GM19023 (cell line): ENCODE measurements around the gene CTH.
"Not testable (repeated sequence)": the region's sequence is repeated elsewhere in the genome, so short reads cannot be mapped to it uniquely, and the experiment has no call there.

Experiments
- ATAC-seq: cut with Tn5 transposase; IDR thresholded peaks from one replicate; pipeline ENCODE4 v1.9.1; 2021; ENCODE audit warnings: mild to moderate bottlenecking, moderate library complexity; ENCODE audit not compliant: unreplicated experiment

The CTH gene

GRCh38 chr1:70410604-70411359 lies at the start of gene CTH:
TSS of gene CTH (plus strand) at chr1:70411268. CDS start at chr1:70411416, 148 bp downstream.
- ATAC-seq: peak; percentile 99

GRCh38 chr1:70361727-70362398 lies 49.2 kb upstream of the CTH start:
- no peak for ATAC-seq

GRCh38 chr1:70364439-70364838 lies 46.6 kb upstream of the CTH start:
- ATAC-seq: peak; percentile 47

- ATAC-seq: not testable (repeated sequence)
Measured at GRCh38 chr1:70366425-70366952, 44.6 kb upstream of the CTH start.

GRCh38 chr1:70366997-70367396 lies 44.1 kb upstream of the CTH start:
- ATAC-seq: not testable (repeated sequence)

GRCh38 chr1:70367397-70367796 lies 43.7 kb upstream of the CTH start:
- ATAC-seq: not testable (repeated sequence)

- ATAC-seq: not testable (repeated sequence)
Measured at GRCh38 chr1:70371586-70371985, 39.5 kb upstream of the CTH start.

- no peak for ATAC-seq
Measured at GRCh38 chr1:70372426-70372825, 38.6 kb upstream of the CTH start.

- ATAC-seq: not testable (repeated sequence)
Measured at GRCh38 chr1:70373580-70373979, 37.5 kb upstream of the CTH start.

- ATAC-seq: no peak
Measured at GRCh38 chr1:70376196-70376595, 34.9 kb upstream of the CTH start.

- peak; percentile 74 for ATAC-seq
Measured at GRCh38 chr1:70382682-70383081, 28.4 kb upstream of the CTH start.

GRCh38 chr1:70383483-70383882 lies 27.6 kb upstream of the CTH start:
- ATAC-seq: no peak

- no peak for ATAC-seq
Measured at GRCh38 chr1:70384542-70384941, 26.5 kb upstream of the CTH start.

GRCh38 chr1:70385477-70385876 lies 25.6 kb upstream of the CTH start:
- no peak for ATAC-seq

GRCh38 chr1:70386121-70386520 lies 24.9 kb upstream of the CTH start:
- ATAC-seq: no peak

- no peak for ATAC-seq
Measured at GRCh38 chr1:70387507-70387906, 23.6 kb upstream of the CTH start.

- no peak for ATAC-seq
Measured at GRCh38 chr1:70392626-70393025, 18.4 kb upstream of the CTH start.

GRCh38 chr1:70396607-70397006 lies 14.5 kb upstream of the CTH start:
- ATAC-seq: no peak

GRCh38 chr1:70397013-70397412 lies 14.1 kb upstream of the CTH start:
- no peak for ATAC-seq

- no peak for ATAC-seq
Measured at GRCh38 chr1:70400335-70400734, 10.7 kb upstream of the CTH start.

GRCh38 chr1:70401974-70402373 lies 9.1 kb upstream of the CTH start:
- ATAC-seq: no peak

GRCh38 chr1:70403759-70404158 lies 7.3 kb upstream of the CTH start:
- ATAC-seq: no peak
